Muscle layer of colon (tissue), 2 donors: ENCODE data around the gene CFHR2.

Experiments used
- H3K27ac ChIP-seq: one replicate; pipeline ENCODE4 v1.7.0; 2013; ENCODE audit warnings: low read depth, mild to moderate bottlenecking, low read length, moderate library complexity
- H3K27me3 ChIP-seq, 2 donors: one replicate each; pipeline ENCODE4 v1.7.0; 2013; ENCODE audit warnings: low read length in 2 of 2, mild to moderate bottlenecking in 2 of 2; ENCODE audit not compliant: insufficient read depth in 2 of 2, control insufficient read depth in 1 of 2
- H3K36me3 ChIP-seq: one replicate; pipeline ENCODE4 v1.7.0; 2013; ENCODE audit warnings: mild to moderate bottlenecking, low read length; ENCODE audit not compliant: insufficient read depth
- H3K4me1 ChIP-seq: one replicate; pipeline ENCODE4 v1.7.0; 2013; ENCODE audit warnings: mild to moderate bottlenecking, low read length; ENCODE audit not compliant: insufficient read depth
- H3K4me3 ChIP-seq, 2 donors: one replicate each; pipeline ENCODE4 v1.7.0; 2013; ENCODE audit warnings: low read length in 2 of 2, low read depth in 1 of 2, mild to moderate bottlenecking in 1 of 2, moderate library complexity in 1 of 2
- H3K9ac ChIP-seq: one replicate; pipeline ENCODE4 v1.7.0; 2013; ENCODE audit warnings: low read length
- H3K9me3 ChIP-seq: one replicate; pipeline ENCODE4 v1.7.0; 2013; ENCODE audit warnings: mild to moderate bottlenecking, low read length
- donor health status: abdominal sarcoma.
- donor health status: Adenocarcinoma of cecum.

CFHR2 gene

GRCh38 chr1:197003132-197003531, 59.6 kb downstream of the CFHR2 start:
- no peaks in the 10 kb centered on the region for H3K4me1 ChIP-seq
- H3K9ac ChIP-seq = no peak overlapping the region
- no peaks in the 10 kb centered on the region for H3K27me3 ChIP-seq
- no peaks in the 10 kb centered on the region for H3K9me3 ChIP-seq
- no peak overlapping the region for H3K27ac ChIP-seq
- H3K4me3 ChIP-seq = no peak overlapping the region
- no peaks in the 10 kb centered on the region for H3K36me3 ChIP-seq

- Histone ChIP-seq H3K4me1 (no peaks in the 10 kb centered on the region), H3K4me3 (no peak overlapping the region), H3K36me3 (no peaks in the 10 kb centered on the region), H3K9ac (no peak overlapping the region), H3K9me3 (no peaks in the 10 kb centered on the region), H3K27me3 (no peaks in the 10 kb centered on the region), H3K27ac (no peak overlapping the region)
Observed at GRCh38 chr1:197008861-197009260, 65.3 kb downstream of the CFHR2 start.
